ENCODE measurements around the gene YEATS4.

Gene YEATS4

DNA sequence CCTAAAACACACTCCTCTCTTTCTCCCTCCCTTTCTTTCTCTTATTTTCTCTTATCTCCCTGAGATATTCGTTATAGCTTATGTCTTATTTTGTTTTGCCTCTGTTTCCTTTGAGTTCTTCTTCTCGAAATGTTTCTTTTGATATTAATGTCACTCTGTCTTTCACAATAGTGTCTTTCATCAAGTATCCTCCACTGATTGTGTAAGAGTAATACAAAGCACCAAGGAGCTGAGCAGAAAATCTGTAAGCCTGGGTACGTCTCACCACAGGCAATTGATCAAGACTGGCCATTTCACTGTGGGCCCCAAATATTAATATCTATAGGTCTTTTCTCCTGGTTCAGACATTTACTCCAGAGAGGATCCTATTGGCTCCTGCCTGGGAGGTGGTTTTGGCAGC is 16.2 kb upstream of the YEATS4 start:
- no peak for DNase-seq

DNA sequence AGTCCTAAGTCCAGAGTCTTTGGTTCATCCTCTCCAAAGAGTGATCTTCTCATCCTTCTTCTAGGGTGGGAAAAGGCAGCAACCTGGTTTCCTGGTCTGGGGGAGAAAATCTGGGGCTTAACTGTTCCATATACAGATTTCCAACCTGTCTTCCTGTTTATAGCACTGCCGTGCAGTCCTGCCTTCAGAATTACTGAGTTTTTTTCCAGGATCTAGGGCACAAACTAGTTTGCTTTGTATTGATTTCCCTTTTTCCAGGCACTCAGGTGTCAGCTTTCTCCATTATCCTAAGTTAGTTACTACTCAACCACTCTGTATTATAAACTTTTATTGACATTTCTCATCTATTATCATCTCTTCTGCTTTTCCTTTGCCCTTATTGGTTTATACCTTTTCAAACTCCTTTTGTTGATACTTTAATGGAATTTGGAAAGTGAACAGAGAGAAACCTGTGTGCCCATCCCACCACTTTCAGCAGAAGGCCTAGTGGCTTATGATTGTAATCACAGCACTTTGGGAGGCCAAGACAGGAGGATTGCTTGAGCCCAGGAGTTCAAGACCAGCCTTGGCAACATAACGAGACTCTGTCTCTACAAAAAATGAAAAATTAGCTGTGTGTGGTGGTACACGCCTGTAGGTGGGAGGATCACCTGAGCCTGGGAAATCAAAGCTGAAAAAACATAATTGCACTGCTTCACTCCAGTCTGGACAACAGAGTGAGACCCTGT is 15.5 kb upstream of the YEATS4 start:
- no peak for DNase-seq

DNA sequence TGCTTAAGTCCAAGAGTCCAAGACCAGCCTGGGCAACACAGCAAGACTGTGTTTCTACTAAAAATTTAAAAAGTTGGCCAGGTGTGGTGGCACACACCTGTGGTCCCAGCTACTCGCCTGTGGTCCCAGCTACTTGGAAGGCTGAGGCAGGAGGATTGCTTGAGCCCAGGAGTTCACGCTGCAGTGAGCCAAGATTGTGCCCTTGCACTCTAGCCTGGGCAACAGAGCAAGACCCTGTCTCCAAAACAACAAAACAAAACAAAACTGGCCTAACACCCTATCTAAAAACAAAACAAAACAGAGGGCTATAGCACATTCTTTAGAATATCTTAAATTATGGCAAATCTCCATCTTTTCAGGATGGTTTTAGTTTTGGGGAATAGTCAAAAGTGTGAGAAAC is 14.5 kb upstream of the YEATS4 start:
- no peak for DNase-seq

DNA sequence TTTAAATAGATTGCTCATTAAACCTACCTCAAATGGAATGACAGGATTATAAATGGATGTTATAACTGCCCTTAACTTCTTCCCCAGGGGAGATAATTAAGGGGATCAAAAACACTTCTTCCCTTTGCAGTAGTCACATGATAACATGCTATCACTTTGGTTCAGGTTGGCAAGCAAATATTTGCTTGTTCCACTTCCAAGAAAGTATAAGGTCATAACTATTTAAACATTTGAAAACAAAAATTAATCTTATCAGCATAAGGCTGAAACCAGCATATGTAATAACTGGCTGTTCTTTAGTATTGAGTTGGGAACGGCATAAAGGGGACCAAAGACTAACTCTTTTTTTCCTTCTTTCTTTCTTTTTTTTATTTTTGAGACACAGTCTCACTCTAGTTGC is 13.8 kb upstream of the YEATS4 start:
- no peak for DNase-seq

DNA sequence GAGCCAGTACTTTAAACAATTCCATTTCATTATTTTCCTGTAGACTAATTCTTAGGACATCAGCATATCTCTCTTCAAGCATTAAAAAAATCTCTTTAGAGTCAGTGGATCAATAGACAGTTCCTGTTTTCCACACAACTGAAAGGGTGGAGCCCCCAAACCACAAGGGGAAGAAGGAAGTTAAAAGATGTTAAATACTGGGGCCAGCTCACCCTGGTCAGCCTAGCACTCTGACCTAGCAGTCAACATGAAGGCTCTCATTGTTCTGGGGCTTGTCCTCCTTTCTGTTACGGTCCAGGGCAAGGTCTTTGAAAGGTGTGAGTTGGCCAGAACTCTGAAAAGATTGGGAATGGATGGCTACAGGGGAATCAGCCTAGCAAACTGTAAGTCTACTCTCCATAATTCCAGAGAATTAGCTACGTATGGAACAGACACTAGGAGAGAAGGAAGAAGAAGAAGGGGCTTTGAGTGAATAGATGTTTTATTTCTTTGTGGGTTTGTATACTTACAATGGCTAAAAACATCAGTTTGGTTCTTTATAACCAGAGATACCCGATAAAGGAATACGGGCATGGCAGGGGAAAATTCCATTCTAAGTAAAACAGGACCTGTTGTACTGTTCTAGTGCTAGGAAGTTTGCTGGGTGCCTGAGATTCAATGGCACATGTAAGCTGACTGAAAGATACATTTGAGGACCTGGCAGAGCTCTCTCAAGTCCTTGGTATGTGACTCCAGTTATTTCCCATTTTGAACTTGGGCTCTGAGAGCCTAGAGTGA is 11.2 kb upstream of the YEATS4 start, which contains the start of gene LYZ:
LYZ (plus strand) TSS at position 220 of the 777 bp plus-strand sequence; CDS start at position 248, 28 bp downstream.
- peak in 1 of 2 donors; percentile 11 for DNase-seq

DNA sequence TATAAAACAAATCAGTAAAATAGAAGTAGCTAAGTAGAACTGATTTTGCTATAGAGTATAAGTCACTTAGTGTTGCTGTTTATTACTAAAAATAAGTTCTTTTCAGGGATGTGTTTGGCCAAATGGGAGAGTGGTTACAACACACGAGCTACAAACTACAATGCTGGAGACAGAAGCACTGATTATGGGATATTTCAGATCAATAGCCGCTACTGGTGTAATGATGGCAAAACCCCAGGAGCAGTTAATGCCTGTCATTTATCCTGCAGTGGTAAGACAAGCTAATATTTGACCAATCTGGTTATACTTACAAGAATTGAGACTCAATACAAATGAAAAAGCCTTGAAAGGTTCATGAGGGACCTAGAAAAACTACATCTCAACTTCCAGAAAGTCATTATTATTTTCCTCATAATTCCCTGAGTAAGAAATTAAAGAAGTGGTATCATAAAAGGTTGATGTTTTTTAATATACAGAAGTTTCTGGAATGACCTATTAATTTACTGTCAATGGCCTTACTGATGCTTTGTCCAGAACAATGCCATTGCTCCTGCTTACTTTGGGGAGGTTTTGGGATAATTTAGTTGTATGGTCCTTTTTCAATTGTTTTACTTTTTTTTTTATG is 9.4 kb upstream of the YEATS4 start:
- DNase-seq: no peak

DNA sequence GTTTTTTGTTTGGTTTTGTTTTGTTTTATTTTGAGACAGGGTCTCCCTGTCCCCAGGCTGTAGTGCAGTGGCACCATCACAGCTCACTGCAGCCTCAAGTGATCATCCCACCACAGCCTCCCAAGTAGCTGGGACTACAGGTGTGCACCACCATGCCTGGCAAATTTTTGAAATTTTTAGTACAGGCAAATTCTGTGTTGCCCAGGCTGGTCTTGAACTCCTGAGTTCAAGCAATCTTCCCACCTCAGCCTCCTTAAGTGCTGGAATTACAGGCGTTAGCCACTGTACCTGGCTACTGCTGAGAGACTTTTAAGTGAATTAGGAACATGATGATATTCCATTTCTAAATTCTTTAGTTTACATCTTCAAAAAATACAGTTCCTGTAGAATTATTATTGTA is 8.8 kb upstream of the YEATS4 start:
- DNase-seq: no peak

DNA sequence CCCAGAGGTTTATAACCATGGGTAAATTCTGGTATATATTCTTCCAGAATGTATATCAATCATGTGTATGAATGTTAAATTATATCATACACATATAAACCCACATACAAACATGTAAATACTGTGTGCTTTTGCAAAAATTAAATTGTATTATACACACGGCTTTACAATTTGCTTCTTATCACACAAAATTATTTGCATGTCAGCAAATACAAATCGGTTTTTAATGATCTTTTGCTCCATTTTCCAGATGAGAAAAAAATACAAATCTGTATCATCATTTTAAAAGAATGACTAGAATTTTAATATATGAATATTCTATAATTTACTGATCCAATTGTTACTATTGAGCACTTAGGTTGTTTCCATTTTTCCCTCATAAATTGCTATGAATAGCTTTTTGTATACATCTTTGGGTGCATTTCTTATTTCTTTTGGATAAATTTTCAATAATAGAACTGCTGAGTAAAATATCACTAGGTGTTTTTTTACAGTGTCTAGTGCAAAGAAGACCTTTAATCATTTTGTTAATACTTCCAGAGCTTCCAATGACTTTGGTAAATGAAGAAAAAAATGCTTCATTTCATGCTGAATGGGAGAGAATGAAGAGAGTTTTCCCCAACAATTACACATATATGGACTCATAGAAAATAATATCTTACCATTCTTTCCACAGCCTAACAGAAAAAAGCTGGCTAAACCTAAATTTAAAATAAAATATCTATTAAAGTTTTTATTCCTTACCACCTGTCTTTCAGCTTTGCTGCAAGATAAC is 7.9 kb upstream of the YEATS4 start:
- DNase-seq: no peak

DNA sequence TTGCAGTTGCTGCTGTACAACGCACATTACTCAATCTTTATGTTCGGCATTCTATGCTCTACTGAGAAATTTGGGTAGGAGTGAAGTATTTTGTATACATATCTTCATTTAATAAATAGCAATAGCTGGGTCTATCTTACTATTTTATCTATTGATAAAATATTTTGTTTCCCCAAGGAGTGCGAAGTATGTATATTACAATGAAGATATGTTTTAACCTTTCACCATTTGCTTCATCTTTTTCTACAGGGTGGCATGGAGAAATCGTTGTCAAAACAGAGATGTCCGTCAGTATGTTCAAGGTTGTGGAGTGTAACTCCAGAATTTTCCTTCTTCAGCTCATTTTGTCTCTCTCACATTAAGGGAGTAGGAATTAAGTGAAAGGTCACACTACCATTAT is 6.6 kb upstream of the YEATS4 start:
- no peak for DNase-seq

DNA sequence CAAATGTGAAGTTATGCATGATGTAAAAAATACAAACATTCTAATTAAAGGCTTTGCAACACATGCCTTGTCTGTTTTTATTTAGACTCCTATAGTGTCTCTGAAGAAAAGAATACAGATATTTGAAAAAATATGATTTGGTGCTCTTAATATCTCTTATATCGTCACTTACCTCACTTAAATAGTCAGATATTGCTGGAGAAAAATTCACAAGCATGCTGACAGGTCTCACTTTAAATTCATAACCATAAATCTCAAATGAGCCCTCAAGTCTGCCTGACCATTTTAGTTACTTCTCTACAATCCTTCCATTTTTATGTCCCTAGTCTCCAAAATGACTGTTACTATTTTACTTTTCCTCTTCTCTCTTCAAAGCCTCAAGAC is 5.4 kb upstream of the YEATS4 start:
- no peak for DNase-seq

DNA sequence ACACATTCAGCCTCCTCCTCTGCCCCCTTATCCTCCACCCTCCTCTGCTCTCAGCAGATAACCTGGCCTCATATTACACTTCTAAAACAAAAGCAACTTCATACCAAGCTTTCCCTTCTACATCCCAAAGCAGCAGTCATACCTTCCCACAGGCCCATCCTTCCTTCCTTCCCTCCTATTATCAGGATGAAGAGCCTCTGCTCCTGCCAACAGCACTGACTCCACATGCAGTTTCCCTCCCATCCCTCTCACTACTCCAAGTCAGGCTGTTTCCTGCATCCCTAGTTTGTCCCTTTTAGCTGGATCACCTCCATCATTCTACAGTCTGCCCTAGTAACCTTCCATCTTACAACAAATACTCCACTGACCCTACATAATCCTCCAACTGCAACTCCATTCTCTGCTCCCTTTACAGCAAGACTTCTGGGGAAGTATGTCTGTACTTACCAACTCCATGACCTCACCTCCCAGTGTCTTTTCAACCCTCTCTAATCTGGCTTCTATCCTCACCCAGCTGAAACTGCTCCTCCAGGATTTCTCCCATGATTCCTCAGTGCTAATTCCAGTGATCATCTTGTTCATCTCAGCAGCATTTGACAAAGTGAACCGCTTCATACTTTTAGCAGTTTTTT is 4.9 kb upstream of the YEATS4 start:
- no peak for DNase-seq

DNA sequence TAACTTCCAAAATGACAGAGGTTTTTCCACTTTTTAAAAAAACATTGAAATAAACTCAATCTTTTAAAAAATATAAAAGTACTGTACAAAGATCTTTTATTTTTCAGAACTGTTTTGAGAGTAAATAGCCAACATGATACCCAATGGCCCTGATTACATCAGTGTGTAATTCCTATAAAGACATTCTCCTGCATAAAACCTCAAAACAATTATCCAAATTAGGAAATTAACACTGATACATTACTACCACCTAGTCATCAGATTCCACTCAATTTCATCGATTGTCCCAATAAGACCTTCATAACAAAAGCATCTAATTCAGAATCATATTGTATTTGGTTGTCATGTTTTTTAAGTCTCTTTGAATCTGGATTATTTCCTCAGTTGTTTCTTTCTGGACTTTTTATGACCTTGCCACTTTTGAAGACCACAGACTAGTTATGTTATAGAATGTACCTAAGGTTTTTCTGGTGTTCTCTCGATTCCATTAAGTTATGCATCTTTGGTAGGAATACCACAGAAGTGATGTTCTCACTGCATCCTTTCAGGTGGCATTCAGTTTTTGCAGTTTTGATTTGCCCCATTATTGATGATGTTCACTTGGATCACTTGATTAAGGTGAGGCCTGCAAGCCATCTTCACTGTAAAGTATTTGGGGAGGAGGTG is 4.0 kb upstream of the YEATS4 start:
- DNase-seq: no peak

DNA sequence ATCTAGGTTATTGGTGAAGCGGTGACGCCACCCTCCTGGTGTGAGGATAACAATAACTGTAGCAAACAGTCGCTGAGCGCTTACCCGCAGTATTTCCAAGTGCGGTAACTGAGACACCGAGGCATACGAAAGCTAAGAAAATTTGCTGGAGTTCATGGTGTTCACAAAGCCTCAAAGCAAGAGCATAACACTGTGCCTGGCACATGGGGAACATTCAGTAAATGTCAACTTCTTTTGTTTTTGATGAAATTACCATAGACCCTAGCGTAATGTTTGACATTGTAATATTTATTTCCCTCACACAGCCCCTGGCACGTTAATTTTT is 767 bp downstream of the YEATS4 start:
- no peak for DNase-seq

DNA sequence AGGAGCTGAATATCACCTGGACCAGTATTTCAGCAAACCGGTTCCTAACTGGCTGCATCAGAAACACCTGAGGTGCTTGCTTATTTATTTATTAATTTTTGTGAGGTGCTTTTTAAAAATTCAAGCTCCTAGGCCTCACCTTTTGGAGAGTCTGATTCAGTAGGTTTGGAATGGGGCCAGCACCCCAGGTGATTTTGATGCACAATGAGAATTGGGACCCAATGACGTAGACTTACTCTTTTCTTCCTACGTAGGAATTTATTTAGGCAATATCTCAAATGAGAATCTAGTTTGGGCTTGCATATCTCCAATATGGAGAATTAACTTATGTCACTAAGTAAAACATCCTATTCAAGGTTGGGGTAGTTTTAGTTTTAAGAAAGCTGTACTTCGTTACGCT is 7.3 kb downstream of the YEATS4 start:
- DNase-seq: no peak

DNA sequence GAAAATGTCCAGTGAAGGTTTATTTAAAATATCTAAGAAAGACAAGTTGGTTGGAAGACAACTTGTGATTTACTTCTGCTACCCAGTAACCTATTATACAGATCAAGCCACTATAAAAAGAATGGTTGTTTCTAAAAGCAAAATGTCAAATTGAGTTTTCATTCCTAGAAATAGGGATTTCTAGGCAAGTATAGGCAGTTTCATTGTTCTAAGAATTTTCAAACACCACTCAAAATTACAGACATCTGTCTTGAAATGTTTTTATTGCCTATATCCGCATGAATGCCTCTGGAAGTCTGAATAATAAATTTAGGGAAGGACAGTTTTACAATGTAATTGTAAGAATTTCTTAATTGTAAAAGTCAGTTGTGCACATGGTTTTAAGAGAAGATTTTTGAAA is 8.6 kb downstream of the YEATS4 start:
- no peak for DNase-seq

DNA sequence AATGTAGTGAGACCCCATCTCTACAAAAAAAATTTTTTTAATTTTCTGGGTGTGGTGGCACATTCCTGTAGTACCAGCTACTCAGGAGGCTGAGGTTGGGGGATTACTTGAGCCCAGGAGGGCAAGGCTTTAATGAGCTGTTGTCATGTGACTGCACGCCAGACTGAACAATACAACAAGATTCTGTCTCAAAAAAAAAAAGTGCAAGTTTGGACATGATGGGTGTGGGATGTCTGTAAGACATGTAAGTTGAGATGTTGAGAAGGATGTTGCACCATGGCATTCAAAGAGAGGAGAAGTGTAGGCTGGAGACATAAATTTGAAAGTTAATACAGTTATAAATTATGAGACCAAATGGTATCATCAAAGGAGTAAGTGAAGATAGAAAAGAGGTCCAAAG is 23.5 kb downstream of the YEATS4 start:
- no peak for DNase-seq

DNA sequence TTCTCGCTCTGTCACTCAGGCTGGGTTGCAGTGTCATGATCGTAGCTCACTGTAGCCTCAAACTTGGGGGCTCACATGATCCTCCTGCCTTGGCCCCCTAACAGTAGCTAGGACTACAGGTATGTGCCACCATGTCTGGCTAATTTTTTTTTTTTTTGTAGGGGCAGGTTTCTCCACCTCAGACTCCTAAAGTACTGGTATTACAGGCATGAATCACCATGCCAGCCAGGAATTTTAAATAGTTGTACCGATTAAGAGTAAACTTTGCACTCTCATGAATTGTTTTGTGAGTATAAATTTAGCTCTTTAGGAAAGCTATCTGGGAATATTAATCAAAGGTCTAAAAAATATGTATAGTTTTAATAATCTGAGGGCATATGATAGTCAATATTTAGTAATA is 25.5 kb downstream of the YEATS4 start:
- no peak for DNase-seq

DNA sequence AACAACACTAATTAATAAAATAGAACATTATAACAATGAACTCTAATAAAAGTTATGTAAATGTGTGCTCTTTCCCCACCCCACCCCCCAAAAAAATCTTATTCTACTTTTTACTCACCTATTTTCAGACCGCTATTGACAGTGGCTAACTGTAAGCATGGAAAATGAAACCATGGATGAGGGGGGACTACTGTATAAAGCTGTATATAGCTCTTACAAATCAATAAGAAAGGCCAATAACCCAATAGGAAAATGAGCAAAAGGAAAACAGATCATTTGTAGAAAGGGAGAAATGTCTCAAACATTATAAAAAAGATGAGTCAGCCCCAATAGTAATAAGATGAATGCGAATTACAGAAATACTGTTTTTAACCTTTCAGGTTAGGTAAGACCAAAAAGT is 27.4 kb downstream of the YEATS4 start:
- no peak for DNase-seq

DNA sequence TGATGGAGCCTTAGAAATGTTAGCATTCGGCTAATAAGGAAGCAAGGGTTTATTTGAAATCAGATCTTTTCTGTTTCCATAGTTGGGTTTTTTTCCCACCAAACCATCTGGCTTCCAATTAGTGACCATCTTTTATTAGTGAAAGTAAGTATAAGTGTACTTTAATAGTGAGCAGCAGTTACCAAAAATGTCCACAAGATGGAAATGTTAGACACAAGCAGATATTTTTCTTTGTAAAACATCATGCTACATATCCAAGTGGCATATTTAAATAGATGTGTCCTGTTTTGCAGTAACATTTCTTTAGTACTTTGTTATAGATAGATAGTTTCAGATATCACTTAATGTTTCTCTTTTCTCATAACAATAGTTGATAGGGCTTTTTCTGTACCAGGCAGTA is 28.8 kb downstream of the YEATS4 start:
- DNase-seq: peak in 1 of 2 donors; percentile 3

DNA sequence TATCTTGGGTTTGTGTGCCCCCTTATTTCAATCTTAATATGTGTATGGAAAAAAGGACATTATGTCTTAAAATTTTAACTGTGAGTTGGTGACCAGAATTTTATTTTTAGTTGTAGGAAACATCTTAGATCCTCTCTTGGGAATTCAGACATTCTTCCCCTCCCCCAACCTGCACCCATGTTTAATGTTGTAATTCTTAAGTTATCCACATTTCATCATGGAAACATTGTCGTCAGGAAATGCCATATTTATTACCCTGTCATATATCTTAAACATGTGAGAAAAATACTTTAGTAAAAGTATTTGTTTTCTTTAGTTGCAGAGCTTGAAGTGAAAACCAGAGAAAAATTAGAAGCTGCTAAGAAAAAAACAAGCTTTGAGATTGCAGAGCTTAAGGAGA is 30.3 kb downstream of the YEATS4 start:
- no peak for DNase-seq

DNA sequence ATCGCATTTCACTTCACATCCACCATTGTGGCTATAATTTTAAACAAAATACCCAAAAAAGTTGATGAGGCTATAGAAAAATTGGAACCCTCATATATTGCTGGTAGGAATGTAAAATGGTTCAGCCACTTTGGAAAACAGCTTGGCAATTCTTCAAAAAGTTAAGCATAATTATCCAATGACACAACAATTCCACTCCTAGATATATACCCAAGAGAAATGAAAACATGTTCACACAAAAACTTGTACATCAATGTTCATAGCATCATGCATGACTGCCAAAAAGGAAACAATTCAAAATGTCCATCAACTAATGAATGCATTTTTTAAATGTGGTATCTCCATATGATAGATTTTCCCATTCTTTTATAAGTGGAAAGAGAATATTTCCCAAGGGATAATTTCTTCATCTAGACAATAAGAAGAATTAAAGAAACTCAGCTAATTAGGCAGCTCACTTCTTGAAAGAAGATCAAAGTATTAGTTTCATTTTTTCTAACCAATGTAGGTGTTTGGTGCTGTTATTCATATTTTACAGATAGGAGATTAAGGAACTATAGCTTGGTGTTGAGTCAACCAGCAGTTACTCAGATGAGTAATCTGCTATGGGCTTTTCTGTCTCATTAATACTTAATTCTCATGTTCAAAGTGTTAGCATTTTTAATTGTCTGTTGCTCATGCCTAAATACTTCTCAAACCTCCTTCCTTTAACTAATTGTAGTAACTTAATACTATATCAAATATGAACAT is 32.8 kb downstream of the YEATS4 start:
- no peak for DNase-seq

DNA sequence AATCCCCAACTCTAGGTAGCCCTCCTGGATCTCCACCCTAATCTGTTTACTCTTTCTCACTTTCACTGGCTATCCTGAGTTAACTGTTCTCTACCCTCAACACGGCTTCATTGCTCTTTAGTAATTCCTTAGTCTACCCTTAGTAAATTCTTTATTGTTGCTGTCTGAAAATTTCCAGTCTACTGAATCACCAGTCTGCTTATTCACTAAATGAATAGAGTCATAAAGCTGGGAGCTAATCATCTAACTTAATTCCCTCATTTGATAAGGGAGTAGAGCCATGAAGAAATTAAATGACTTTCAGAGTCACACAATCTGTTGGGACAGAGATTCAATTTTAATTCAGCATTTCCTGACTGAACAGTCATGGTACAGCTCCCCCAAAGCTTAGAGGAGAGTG is 36.5 kb downstream of the YEATS4 start:
- no peak for DNase-seq
